ENCODE results near the gene ANKLE2. TPM values are rescaled to one million over a fixed set of nuclear protein-coding genes. Genes with fewer than 3 reads are reported as not detected.

The ANKLE2 gene
- polyA plus RNA-seq, 1 of the 3 experiments (the other 2 are of a cell fraction) = 55.1 TPM

- ChIA-PET POLR2A (no interaction called here), CTCF (interaction anchor here (0.5 kb wide), 1 partner anchor 128 kb away, joined by 3 read pairs; no protein-coding TSS in a partner anchor)
- 94% methylated on average over 24 of the region's 24 CpGs for WGBS (ENCODE audit: low lambda C conversion rate)
- peaks cover 54 to 66% of the 10 kb centered on the region in 2 experiments for H3K36me3 ChIP-seq (replicated peaks in 1 of 2; ENCODE audit: control insufficient read depth in 1 of 2, insufficient read depth in 2 of 2, low read length in 1 of 2)
- H3K9me3 ChIP-seq = no peaks in the 10 kb centered on the region
- H3K27me3 ChIP-seq (ENCODE audit: insufficient read depth) = no peaks in the 10 kb centered on the region
- no peaks in the 10 kb centered on the region for H3K9me2 ChIP-seq
- H3K4me2 ChIP-seq = no peak overlapping the region
- H3K9ac ChIP-seq = no peak overlapping the region
- H3K79me2 ChIP-seq (ENCODE audit: insufficient read depth) = peaks cover 58% of the 10 kb centered on the region
- no peaks in the 10 kb centered on the region for H3F3A ChIP-seq (replicated peaks; ENCODE audit: insufficient read depth)
- TF ChIP-seq EP300 (IDR thresholded peaks at IDR 0.05; ENCODE audit: borderline replicate concordance in 1 of 2, low read depth in 1 of 2, low read length in 1 of 2) (no peak), YY1 (IDR thresholded peaks at IDR 0.05; ENCODE audit: low read depth) (no peak), RXRA (IDR thresholded peaks at IDR 0.05; ENCODE audit: borderline replicate concordance, low read depth) (no peak), SMC3 (IDR thresholded peaks at IDR 0.05; ENCODE audit: low read depth, low read length) (no peak), NFIC (IDR thresholded peaks at IDR 0.05; ENCODE audit: borderline replicate concordance) (no peak), PBX3 (IDR thresholded peaks at IDR 0.05) (no peak), ELF1 (IDR thresholded peaks at IDR 0.05) (no peak), TCF12 (IDR thresholded peaks at IDR 0.05) (no peak), RFX5 (IDR thresholded peaks at IDR 0.05; ENCODE audit: low read length) (no peak), RAD21 (IDR thresholded peaks at IDR 0.05; ENCODE audit: low read length) (no peak), GATA2 (CRISPR knock-in tag; IDR thresholded peaks at IDR 0.05) (no peak), ZBTB33 (IDR thresholded peaks at IDR 0.05; ENCODE audit: borderline replicate concordance, low read depth) (no peak), GABPA (IDR thresholded peaks at IDR 0.05; ENCODE audit: low read depth) (no peak), TEAD4 (IDR thresholded peaks at IDR 0.05; ENCODE audit: borderline replicate concordance, insufficient read depth) (no peak)
- H3K27ac ChIP-seq (ENCODE audit: low read depth in 2 of 2, low read length in 1 of 2) = no peak overlapping the region
- H4K20me1 ChIP-seq (ENCODE audit: insufficient read depth) = peaks cover 19% of the 10 kb centered on the region
- H2AFZ ChIP-seq (ENCODE audit: low read depth) = no peak overlapping the region
- H3K4me3 ChIP-seq (ENCODE audit: low read depth in 2 of 2, low read length in 1 of 2) = no peak overlapping the region
- no peaks in the 10 kb centered on the region for H3K4me1 ChIP-seq (ENCODE audit: control insufficient read depth in 1 of 2, insufficient read depth in 2 of 2, low read depth in 1 of 2, low read length in 1 of 2)
- no peak for DNase-seq
Measured at GRCh38 chr12:132797820-132798570, 36.4 kb upstream of the ANKLE2 start.

- H3K9ac ChIP-seq = no peak overlapping the region
- H3K79me2 ChIP-seq (ENCODE audit: insufficient read depth) = peaks cover 46% of the 10 kb centered on the region
- H3K4me3 ChIP-seq (ENCODE audit: low read depth in 2 of 2, low read length in 1 of 2) = no peak overlapping the region
- ChIA-PET CTCF (interaction anchor here (0.7 kb wide), 1 partner anchor 23 kb away, joined by 3 read pairs; no protein-coding TSS in a partner anchor), POLR2A (no interaction called here)
- H3K9me3 ChIP-seq = no peaks in the 10 kb centered on the region
- H4K20me1 ChIP-seq (ENCODE audit: insufficient read depth) = peaks cover 25% of the 10 kb centered on the region
- no peak overlapping the region for H3K27ac ChIP-seq (ENCODE audit: low read depth in 2 of 2, low read length in 1 of 2)
- 96% methylated on average over 14 of the region's 14 CpGs for WGBS (ENCODE audit: low lambda C conversion rate)
- peaks cover 59 to 67% of the 10 kb centered on the region in 2 experiments for H3K36me3 ChIP-seq (replicated peaks in 1 of 2; ENCODE audit: control insufficient read depth in 1 of 2, insufficient read depth in 2 of 2, low read length in 1 of 2)
- H3K9me2 ChIP-seq = no peaks in the 10 kb centered on the region
- H3F3A ChIP-seq (replicated peaks; ENCODE audit: insufficient read depth) = peaks cover 3% of the 10 kb centered on the region
- no peak for DNase-seq
- no peak overlapping the region for H3K4me2 ChIP-seq
- H3K27me3 ChIP-seq (ENCODE audit: insufficient read depth) = no peaks in the 10 kb centered on the region
- no peaks in the 10 kb centered on the region for H3K4me1 ChIP-seq (ENCODE audit: control insufficient read depth in 1 of 2, insufficient read depth in 2 of 2, low read depth in 1 of 2, low read length in 1 of 2)
- H2AFZ ChIP-seq (ENCODE audit: low read depth) = no peak overlapping the region
- TF ChIP-seq JUND (IDR thresholded peaks at IDR 0.05) (no peak), ZBTB33 (IDR thresholded peaks at IDR 0.05; ENCODE audit: borderline replicate concordance, low read depth) (no peak), CHD2 (IDR thresholded peaks at IDR 0.05; ENCODE audit: low read length, partially characterized antibody) (no peak), TAF1 (IDR thresholded peaks at IDR 0.05; ENCODE audit: borderline replicate concordance, low read depth, low read length) (no peak), SMC3 (IDR thresholded peaks at IDR 0.05; ENCODE audit: low read depth, low read length) (no peak), USF1 (IDR thresholded peaks at IDR 0.05; ENCODE audit: borderline replicate concordance, low read depth) (no peak), CTCF (IDR thresholded peaks at IDR 0.05) (no peak)
Measured at GRCh38 chr12:132795847-132796246, 34.2 kb upstream of the ANKLE2 start.

Measured in SK-N-SH (cell line).